Fibroblast of lung (primary cell): ENCODE results near the gene SPON1.

Experiments used
- CTCF ChIP-seq, 2 donors: IDR thresholded peaks in 1 of 2; conservative IDR thresholded peaks in 1 of 2; 1 replicate in 1 of 2; 2 replicates in 1 of 2; pipeline ENCODE4 v1.5.1; 2011 to 2012; ENCODE audit warnings: low read length in 2 of 2, control low read depth in 1 of 2, inconsistent platforms in 1 of 2, low read depth in 1 of 2, mild to moderate bottlenecking in 1 of 2
- EZH2 ChIP-seq: IDR thresholded peaks from 2 replicates; pipeline ENCODE4 v1.5.1; 2012; ENCODE audit warnings: low read length, control low read depth, mild to moderate bottlenecking; ENCODE audit errors: missing control alignments

DNA sequence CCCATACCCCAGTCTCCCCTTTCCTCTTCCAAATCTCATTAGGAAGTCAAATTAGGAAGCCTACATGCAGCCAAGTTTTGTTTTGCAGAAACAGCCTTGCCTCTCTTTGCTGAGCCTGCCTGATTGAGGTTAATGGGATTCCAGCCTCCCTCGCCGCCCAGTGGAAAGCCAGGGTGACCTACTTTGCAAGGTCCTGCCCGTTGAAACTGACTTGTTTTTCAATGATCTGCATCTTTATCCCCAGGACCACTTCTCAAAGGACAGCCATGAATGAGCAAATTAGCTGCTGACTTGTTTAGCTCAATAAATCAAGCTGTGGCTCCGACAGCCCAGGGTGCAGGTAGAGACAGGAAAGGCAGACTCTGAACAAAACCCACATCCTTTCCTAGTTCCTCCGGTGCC is 286.1 kb downstream of the SPON1 start:
- TF ChIP-seq CTCF (conservative IDR thresholded peaks at IDR 0.05 in 1 of 2, IDR thresholded peaks at IDR 0.05 in 1 of 2; ENCODE audit: low read depth in 1 of 2, low read length in 2 of 2) (peak in 1 of 2 donors; percentile 24), EZH2 (peak; percentile 57)
